Mesothelial cell of epicardium (in vitro differentiated cells): Measurements from ENCODE around the gene LCE7A. TPM values are rescaled to one million over a fixed set of nuclear protein-coding genes. Genes with fewer than 3 reads are reported as not detected.

Experiments used
- DNase-seq, 2 experiments: peaks; one replicate each; pipeline ENCODE4 v3.0.0; 2021; ENCODE audit warnings: low spot score in 2 of 2; ENCODE audit not compliant: unreplicated experiment in 2 of 2
- H3K27ac Mint-ChIP-seq: 2 replicates; pipeline ENCODE4 v1.8.0; 2021; ENCODE audit warnings: mixed read lengths
- H3K27me3 Mint-ChIP-seq: 2 replicates; pipeline ENCODE4 v1.8.0; 2021; ENCODE audit warnings: low read depth, mixed read lengths
- H3K36me3 Mint-ChIP-seq: 2 replicates; pipeline ENCODE4 v1.8.0; 2021; ENCODE audit warnings: mixed read lengths
- H3K4me1 Mint-ChIP-seq: 2 replicates; pipeline ENCODE4 v1.8.0; 2021; ENCODE audit warnings: mixed read lengths
- H3K4me3 Mint-ChIP-seq: 2 replicates; pipeline ENCODE4 v1.8.0; 2021; ENCODE audit warnings: mild to moderate bottlenecking, moderate library complexity, mixed read lengths
- H3K9me3 Mint-ChIP-seq: 2 replicates; pipeline ENCODE4 v1.8.0; 2021; ENCODE audit warnings: mixed read lengths
- total RNA-seq: library from RNA; stranded (reverse); gene quantifications from 3 replicates; pipeline ENCODE4 v1.2.1, GENCODE V29; 2021
- TF ChIP-seq, protein P1 (sequence below): fragments of 200-600 bp; sonication (generic); IDR thresholded peaks from one replicate; pipeline ENCODE4 v1.5.0; 2021; ENCODE audit warnings: antibody characterized with exemption; ENCODE audit not compliant: unreplicated experiment

LCE7A gene
- total RNA-seq, 1 donor from 2014 or later: not detected

DNA sequence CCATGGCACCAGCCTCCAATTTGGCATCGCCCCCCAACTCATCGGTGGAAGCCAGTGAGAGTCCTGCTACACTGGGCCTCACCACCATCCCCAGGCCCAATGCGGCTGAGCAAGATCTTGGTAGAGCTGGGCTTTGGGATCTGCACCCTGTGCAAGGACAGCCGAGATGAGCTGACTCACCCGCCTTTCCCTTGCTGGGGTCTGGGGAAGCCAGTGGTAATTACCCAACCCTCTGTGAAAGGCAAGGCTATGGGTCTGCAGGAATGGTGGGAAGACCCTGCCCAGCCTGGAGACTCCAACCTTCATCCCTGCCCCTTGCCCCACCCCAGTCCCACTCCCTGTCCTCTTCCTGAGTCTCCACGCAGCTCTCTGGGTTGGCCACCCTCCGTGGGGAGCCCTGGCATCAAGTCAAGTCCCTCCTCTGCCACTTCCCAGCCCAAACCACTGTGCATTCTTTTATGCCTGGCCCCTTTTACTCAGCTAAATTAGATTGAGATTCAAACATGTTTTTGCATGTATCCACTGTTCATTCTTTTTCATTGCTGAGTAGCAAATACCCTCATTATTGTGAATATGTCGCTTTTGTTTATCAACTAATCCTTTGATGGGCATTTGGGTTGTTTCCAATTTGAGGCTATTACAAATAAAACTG is 27.1 kb downstream of the LCE7A start:
- Mint-ChIP-seq H3K36me3 (no peaks in the 10 kb centered on the region), H3K4me3 (no peak overlapping the region), H3K27ac (no peak overlapping the region), H3K9me3 (peaks cover 65% of the 10 kb centered on the region), H3K4me1 (no peaks in the 10 kb centered on the region), H3K27me3 (no peaks in the 10 kb centered on the region)
- TF ChIP-seq, protein P1, sequence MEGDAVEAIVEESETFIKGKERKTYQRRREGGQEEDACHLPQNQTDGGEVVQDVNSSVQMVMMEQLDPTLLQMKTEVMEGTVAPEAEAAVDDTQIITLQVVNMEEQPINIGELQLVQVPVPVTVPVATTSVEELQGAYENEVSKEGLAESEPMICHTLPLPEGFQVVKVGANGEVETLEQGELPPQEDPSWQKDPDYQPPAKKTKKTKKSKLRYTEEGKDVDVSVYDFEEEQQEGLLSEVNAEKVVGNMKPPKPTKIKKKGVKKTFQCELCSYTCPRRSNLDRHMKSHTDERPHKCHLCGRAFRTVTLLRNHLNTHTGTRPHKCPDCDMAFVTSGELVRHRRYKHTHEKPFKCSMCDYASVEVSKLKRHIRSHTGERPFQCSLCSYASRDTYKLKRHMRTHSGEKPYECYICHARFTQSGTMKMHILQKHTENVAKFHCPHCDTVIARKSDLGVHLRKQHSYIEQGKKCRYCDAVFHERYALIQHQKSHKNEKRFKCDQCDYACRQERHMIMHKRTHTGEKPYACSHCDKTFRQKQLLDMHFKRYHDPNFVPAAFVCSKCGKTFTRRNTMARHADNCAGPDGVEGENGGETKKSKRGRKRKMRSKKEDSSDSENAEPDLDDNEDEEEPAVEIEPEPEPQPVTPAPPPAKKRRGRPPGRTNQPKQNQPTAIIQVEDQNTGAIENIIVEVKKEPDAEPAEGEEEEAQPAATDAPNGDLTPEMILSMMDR: no peak
- DNase-seq: no peak

DNA sequence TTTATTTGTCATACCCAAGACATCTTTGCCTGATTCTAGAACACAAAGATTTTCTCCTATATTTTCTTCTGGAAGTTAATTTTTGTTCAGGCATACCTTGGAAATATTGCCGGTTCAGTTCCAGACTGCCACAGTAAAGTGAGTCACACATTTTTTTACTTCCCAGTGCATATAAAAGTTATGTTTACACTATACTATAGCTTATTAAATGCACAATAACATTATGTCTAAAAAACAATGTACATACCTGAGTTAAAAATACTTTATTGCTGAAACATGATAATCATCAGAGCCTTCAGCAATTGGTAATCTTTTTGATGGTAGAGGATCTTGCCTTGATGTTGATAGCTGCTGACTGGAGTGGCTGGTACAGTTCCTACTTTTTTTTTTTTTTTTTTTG is 28.3 kb downstream of the LCE7A start:
- no peak for DNase-seq
- Mint-ChIP-seq H3K4me1 (no peaks in the 10 kb centered on the region), H3K27ac (no peak overlapping the region), H3K27me3 (no peaks in the 10 kb centered on the region), H3K9me3 (peaks cover 72% of the 10 kb centered on the region), H3K4me3 (no peak overlapping the region), H3K36me3 (no peaks in the 10 kb centered on the region)
- TF ChIP-seq, protein P1: no peak

DNA sequence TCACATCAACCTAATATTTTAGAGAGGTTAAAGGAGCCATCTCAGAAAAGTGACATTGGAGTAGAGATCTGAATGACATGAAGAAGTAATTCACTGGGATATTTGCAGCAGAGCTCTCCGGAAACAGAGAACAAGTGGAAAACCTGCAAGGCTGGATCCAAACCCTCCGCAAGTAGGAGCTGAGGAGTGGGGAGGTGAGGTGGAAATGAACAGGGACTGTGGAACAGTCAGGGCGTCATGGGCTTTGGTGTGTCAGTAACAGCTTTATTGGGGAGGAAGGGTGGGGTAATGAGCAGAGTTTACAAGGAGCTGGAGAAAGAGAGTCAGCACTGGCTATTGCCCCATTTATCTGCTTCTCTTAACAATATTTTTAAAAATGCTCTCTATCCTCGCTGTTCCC is 39.2 kb downstream of the LCE7A start:
- Mint-ChIP-seq H3K4me3 (no peak overlapping the region), H3K4me1 (no peaks in the 10 kb centered on the region), H3K36me3 (no peaks in the 10 kb centered on the region), H3K27me3 (no peaks in the 10 kb centered on the region), H3K27ac (no peak overlapping the region), H3K9me3 (peaks cover 58% of the 10 kb centered on the region)
- DNase-seq: no peak
- TF ChIP-seq, protein P1: no peak

DNA sequence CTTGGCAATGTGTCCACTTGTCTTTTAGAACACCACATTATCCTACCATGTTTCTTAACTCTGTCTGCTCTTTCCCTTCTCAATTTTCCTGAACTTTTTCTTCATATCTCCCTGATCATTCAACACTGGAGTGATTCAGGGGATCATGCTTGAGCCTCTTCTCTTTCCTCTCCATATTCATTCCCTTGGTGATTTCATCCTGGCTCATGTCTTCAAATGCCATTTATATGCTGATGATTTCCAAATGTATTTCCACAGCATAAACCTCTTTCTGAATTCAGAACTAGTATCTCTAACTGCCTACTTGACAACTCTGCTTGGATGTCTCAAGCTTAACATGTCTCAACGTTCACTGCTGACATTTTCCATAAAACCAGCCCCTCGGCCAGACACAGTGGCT is 40.1 kb downstream of the LCE7A start:
- Mint-ChIP-seq H3K9me3 (peaks cover 54% of the 10 kb centered on the region), H3K27me3 (no peaks in the 10 kb centered on the region), H3K4me1 (no peaks in the 10 kb centered on the region), H3K27ac (no peak overlapping the region), H3K4me3 (no peak overlapping the region), H3K36me3 (no peaks in the 10 kb centered on the region)
- TF ChIP-seq, protein P1: no peak
- DNase-seq: no peak

DNA sequence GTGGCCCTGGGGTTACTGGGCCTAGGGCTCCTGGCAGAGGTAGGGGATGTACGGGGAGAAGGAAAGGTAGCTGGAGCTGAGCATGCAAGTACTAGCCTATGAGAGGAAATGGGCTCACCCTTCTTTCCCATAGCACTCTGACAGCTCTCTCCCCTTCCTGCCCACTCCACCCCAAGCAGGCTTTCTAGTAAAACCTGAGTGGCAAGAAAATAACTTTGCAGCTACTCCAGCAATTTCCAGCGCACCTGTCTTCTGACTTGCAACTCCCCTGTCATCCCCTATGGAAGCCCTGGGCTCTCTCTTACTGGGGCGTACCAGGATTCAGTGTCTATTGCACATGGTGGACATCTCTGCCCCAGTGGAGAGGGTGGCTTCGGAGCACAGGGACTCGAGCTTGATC is 41.8 kb downstream of the LCE7A start:
- H3K4me3 Mint-ChIP-seq: no peak overlapping the region
- no peak for DNase-seq
- TF ChIP-seq, protein P1: no peak
- H3K27me3 Mint-ChIP-seq: no peaks in the 10 kb centered on the region
- H3K4me1 Mint-ChIP-seq: no peaks in the 10 kb centered on the region
- no peaks in the 10 kb centered on the region for H3K36me3 Mint-ChIP-seq
- peaks cover 53% of the 10 kb centered on the region for H3K9me3 Mint-ChIP-seq
- H3K27ac Mint-ChIP-seq: no peak overlapping the region

DNA sequence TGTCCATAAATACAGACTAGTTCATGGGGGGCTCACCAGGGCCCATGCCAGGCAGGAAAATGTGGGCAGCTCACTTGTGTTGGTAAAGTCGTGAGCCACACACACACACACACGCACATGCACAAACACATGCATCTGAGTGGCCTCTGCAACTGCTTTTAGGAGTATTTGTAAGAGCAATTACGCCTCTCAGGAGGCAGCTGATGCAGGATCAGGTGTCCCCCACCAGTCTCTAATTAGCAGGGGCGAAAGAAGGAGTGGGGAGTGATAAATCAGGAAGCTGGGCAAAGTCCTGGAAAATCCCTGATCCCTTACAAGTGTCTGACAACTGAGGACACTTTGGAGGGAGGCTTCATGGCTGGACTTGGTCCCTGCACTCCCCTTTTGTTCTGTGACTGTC is 42.8 kb downstream of the LCE7A start:
- Mint-ChIP-seq H3K4me1 (no peaks in the 10 kb centered on the region), H3K36me3 (no peaks in the 10 kb centered on the region), H3K4me3 (no peak overlapping the region), H3K9me3 (peaks cover 50% of the 10 kb centered on the region), H3K27ac (no peak overlapping the region), H3K27me3 (no peaks in the 10 kb centered on the region)
- no peak for DNase-seq
- TF ChIP-seq, protein P1: no peak
